Measurements from ENCODE around the gene DDX23.

Gene DDX23

GRCh38 chr12:48814262-48815125 lies 37.5 kb downstream of the DDX23 start:
- H3K4me3 ChIP-seq (ENCODE audit: extremely low read depth, insufficient read depth, low read length, poor library complexity, severe bottlenecking) = peak overlapping the region; percentile 70
- no peaks in the 10 kb centered on the region for H3K9me3 ChIP-seq (ENCODE audit: control insufficient read depth, low read length)
- WGBS, 2 experiments (ENCODE audit: insufficient coverage in 2 of 2) = 0 to 1% methylated on average over 50 to 65 of the region's 70 CpGs
- H3K27ac ChIP-seq (ENCODE audit: low read depth, low read length, severe bottlenecking) = peak overlapping the region; percentile 79
- H3K36me3 ChIP-seq (ENCODE audit: control insufficient read depth, insufficient read depth, low read length) = no peaks in the 10 kb centered on the region
- peaks cover 35% of the 10 kb centered on the region for H3K4me1 ChIP-seq (ENCODE audit: control insufficient read depth, insufficient read depth, low read length, poor library complexity, severe bottlenecking)

DNA sequence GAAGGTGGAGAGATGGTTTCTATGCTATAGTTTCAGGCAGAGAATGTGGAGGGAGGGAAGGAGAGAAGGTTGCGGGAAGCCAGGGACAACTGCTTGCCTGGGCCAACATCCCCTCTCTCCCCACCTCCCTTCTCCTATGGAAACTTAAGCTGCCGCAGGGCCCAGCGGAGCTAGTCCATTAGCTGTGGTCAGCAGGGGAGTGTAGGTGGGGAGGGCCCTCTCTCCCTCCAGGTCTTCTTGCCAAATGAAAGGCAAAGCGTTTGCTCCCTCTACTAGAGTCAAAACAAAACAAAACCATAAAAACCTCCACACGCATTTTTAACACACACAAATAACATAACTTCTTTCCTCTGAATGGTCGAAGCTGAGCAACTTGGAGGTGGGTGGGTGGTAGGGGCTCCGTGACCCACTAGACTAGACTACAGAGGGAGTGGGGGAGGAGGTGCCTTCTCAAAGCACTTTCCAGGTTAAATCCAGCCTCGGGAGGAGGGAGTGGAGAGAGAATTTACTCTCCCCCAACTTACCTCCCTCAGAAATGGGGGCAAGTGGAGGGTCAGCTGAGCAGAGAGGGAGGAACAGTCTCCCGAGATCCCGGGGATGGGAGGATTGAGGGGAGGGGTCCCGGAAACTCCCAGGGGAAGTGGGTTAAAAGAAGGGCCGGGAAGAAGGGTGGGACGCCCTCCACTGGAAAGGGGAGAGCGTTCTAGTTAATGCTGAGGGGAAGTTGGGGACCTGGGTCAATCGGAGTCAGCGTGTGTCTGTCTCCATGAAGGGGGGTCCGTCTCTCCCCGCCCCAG lies 38.3 kb downstream of the DDX23 start:
- H3K4me3 ChIP-seq (ENCODE audit: extremely low read depth, insufficient read depth, low read length, poor library complexity, severe bottlenecking) = peak overlapping the region; percentile 70
- 4% methylated on average over 9 to 10 of the region's 18 CpGs for WGBS, 2 experiments (ENCODE audit: insufficient coverage in 2 of 2)
- no peaks in the 10 kb centered on the region for H3K9me3 ChIP-seq (ENCODE audit: control insufficient read depth, low read length)
- no peak overlapping the region for H3K27ac ChIP-seq (ENCODE audit: low read depth, low read length, severe bottlenecking)
- H3K36me3 ChIP-seq (ENCODE audit: control insufficient read depth, insufficient read depth, low read length) = no peaks in the 10 kb centered on the region
- H3K4me1 ChIP-seq (ENCODE audit: control insufficient read depth, insufficient read depth, low read length, poor library complexity, severe bottlenecking) = peaks cover 35% of the 10 kb centered on the region

DNA sequence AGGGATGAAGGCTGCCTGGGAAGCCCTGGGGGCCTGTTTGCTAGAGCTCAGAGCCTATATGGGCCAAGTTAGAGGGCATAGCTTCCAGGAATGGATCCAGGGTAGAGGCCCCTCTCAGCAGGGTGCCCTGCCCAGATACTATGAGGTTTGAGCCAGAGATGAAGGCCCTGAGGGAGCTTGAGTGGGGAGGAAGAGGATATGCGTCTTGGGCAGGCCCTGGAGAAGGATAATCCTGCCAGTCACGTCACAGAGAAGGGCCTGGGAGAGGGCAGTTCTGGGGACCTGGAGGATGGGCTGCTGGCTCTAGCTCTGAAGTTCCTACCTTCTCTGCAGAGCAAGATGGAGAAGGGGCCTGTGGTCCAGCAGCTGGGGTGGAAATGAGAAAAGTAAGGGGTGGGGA lies 39.6 kb downstream of the DDX23 start:
- Histone ChIP-seq H3K4me3 (ENCODE audit: extremely low read depth, insufficient read depth, low read length, poor library complexity, severe bottlenecking) (no peak overlapping the region), H3K27ac (ENCODE audit: low read depth, low read length, severe bottlenecking) (no peak overlapping the region), H3K9me3 (ENCODE audit: control insufficient read depth, low read length) (no peaks in the 10 kb centered on the region), H3K4me1 (ENCODE audit: control insufficient read depth, insufficient read depth, low read length, poor library complexity, severe bottlenecking) (peaks cover 30% of the 10 kb centered on the region), H3K36me3 (ENCODE audit: control insufficient read depth, insufficient read depth, low read length) (no peaks in the 10 kb centered on the region)
- WGBS, 2 experiments (ENCODE audit: insufficient coverage in 2 of 2) = 55 to 66% methylated on average over 2 of the region's 2 CpGs

GRCh38 chr12:48811437-48812090 lies 40.4 kb downstream of the DDX23 start:
- Histone ChIP-seq H3K36me3 (ENCODE audit: control insufficient read depth, insufficient read depth, low read length) (no peaks in the 10 kb centered on the region), H3K9me3 (ENCODE audit: control insufficient read depth, low read length) (no peaks in the 10 kb centered on the region), H3K4me3 (ENCODE audit: extremely low read depth, insufficient read depth, low read length, poor library complexity, severe bottlenecking) (no peak overlapping the region), H3K4me1 (ENCODE audit: control insufficient read depth, insufficient read depth, low read length, poor library complexity, severe bottlenecking) (peaks cover 30% of the 10 kb centered on the region), H3K27ac (ENCODE audit: low read depth, low read length, severe bottlenecking) (peak overlapping the region; percentile 66)
- 83 to 89% methylated on average over 3 to 5 of the region's 5 CpGs for WGBS, 2 experiments (ENCODE audit: insufficient coverage in 2 of 2)

DNA sequence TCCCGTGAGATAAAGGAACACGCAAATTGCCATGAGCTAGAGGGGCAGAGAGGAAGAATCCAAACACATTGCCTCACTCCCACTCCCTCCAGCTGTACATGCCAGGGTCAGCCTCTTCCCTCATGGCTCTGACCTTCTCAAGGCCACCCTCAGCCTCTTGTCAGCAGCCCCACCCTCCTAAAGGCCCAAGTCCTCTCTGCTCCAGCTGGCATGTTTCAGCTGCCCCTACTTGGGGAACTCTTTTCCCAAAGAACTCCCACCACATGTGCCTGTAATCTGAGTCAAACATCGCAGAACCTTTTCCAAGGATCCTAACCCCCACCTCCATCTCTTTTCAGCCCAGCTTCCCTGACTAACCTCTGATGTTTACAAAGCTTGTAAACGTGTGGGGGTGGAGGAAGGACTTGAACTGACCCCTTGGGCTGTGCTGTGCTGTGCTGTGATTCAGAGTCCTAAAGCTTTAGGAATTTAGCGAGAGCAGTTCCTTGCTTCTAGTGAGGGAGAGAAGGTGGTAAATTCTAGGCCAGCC lies 41.0 kb downstream of the DDX23 start:
- Histone ChIP-seq H3K4me3 (ENCODE audit: extremely low read depth, insufficient read depth, low read length, poor library complexity, severe bottlenecking) (no peak overlapping the region), H3K4me1 (ENCODE audit: control insufficient read depth, insufficient read depth, low read length, poor library complexity, severe bottlenecking) (peaks cover 24% of the 10 kb centered on the region), H3K36me3 (ENCODE audit: control insufficient read depth, insufficient read depth, low read length) (no peaks in the 10 kb centered on the region), H3K27ac (ENCODE audit: low read depth, low read length, severe bottlenecking) (peak overlapping the region; percentile 66), H3K9me3 (ENCODE audit: control insufficient read depth, low read length) (no peaks in the 10 kb centered on the region)
- WGBS, 2 experiments (ENCODE audit: insufficient coverage in 2 of 2) = 60 to 93% methylated on average over 2 to 3 of the region's 5 CpGs

DNA sequence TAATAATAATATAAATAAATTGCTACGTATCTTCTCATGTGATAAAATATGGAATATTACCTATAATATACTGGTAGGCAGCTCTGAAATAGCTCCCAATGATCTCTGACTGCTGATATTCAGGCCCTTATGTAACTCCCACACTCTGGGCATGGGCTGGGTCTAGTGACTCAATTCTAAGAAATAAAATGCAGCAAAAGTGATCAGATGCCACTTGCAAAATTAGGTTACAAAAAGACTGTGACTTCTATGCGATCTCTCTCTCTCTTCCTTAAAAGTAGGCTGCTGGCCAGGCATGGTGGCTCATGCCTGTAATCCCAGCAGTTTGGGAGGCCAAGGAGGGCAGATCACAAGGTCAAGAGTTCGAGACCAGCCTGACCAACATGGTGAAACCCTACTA lies 44.0 kb downstream of the DDX23 start:
- no peak overlapping the region for H3K27ac ChIP-seq (ENCODE audit: low read depth, low read length, severe bottlenecking)
- H3K9me3 ChIP-seq (ENCODE audit: control insufficient read depth, low read length) = no peaks in the 10 kb centered on the region
- peaks cover 15% of the 10 kb centered on the region for H3K4me1 ChIP-seq (ENCODE audit: control insufficient read depth, insufficient read depth, low read length, poor library complexity, severe bottlenecking)
- WGBS, 2 experiments (ENCODE audit: insufficient coverage in 2 of 2) = 74 to 92% methylated on average over 2 of the region's 3 CpGs
- H3K36me3 ChIP-seq (ENCODE audit: control insufficient read depth, insufficient read depth, low read length) = no peaks in the 10 kb centered on the region
- H3K4me3 ChIP-seq (ENCODE audit: extremely low read depth, insufficient read depth, low read length, poor library complexity, severe bottlenecking) = no peak overlapping the region

DNA sequence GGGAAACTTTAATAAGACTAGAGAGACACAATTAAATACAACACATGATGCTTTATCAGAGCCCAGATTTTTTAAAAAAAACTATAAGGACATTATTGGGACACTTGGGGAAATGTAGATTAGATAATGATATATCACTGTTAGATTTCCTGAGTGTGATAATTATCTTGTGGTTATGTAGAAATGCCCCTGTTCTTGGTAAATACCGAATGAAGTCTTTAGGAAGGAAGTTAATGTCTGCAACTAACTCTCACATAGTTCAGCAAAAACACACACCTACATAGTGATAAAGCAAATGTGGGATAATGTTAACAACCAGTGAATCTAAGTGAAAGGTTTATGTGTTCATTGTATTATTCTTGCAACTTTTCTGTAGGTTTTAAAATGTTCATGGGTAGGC lies 48.3 kb downstream of the DDX23 start:
- Histone ChIP-seq H3K27ac (ENCODE audit: low read depth, low read length, severe bottlenecking) (no peak overlapping the region), H3K4me3 (ENCODE audit: extremely low read depth, insufficient read depth, low read length, poor library complexity, severe bottlenecking) (no peak overlapping the region), H3K36me3 (ENCODE audit: control insufficient read depth, insufficient read depth, low read length) (no peaks in the 10 kb centered on the region), H3K9me3 (ENCODE audit: control insufficient read depth, low read length) (no peaks in the 10 kb centered on the region), H3K4me1 (ENCODE audit: control insufficient read depth, insufficient read depth, low read length, poor library complexity, severe bottlenecking) (no peaks in the 10 kb centered on the region)
- WGBS, 2 experiments (ENCODE audit: insufficient coverage in 2 of 2) = no CpG with 5 or more reads among the region's 1 CpG

- WGBS, 2 experiments (ENCODE audit: insufficient coverage in 2 of 2) = 90% methylated on average over 11 to 14 of the region's 14 CpGs
- Histone ChIP-seq H3K9me3 (ENCODE audit: control insufficient read depth, low read length) (no peaks in the 10 kb centered on the region), H3K4me1 (ENCODE audit: control insufficient read depth, insufficient read depth, low read length, poor library complexity, severe bottlenecking) (no peaks in the 10 kb centered on the region), H3K4me3 (ENCODE audit: extremely low read depth, insufficient read depth, low read length, poor library complexity, severe bottlenecking) (no peak overlapping the region), H3K27ac (ENCODE audit: low read depth, low read length, severe bottlenecking) (peak overlapping the region; percentile 23), H3K36me3 (ENCODE audit: control insufficient read depth, insufficient read depth, low read length) (no peaks in the 10 kb centered on the region)
Measured at GRCh38 chr12:48800971-48801370, 51.0 kb downstream of the DDX23 start.

- WGBS, 2 experiments (ENCODE audit: insufficient coverage in 2 of 2) = 92 to 96% methylated on average over 12 to 14 of the region's 14 CpGs
- Histone ChIP-seq H3K4me3 (ENCODE audit: extremely low read depth, insufficient read depth, low read length, poor library complexity, severe bottlenecking) (no peak overlapping the region), H3K9me3 (ENCODE audit: control insufficient read depth, low read length) (no peaks in the 10 kb centered on the region), H3K27ac (ENCODE audit: low read depth, low read length, severe bottlenecking) (no peak overlapping the region), H3K4me1 (ENCODE audit: control insufficient read depth, insufficient read depth, low read length, poor library complexity, severe bottlenecking) (no peaks in the 10 kb centered on the region), H3K36me3 (ENCODE audit: control insufficient read depth, insufficient read depth, low read length) (no peaks in the 10 kb centered on the region)
Measured at GRCh38 chr12:48800457-48800856, 51.5 kb downstream of the DDX23 start.

GRCh38 chr12:48796976-48797375 lies 55.0 kb downstream of the DDX23 start:
- no peaks in the 10 kb centered on the region for H3K36me3 ChIP-seq (ENCODE audit: control insufficient read depth, insufficient read depth, low read length)
- H3K4me1 ChIP-seq (ENCODE audit: control insufficient read depth, insufficient read depth, low read length, poor library complexity, severe bottlenecking) = no peaks in the 10 kb centered on the region
- no peak overlapping the region for H3K27ac ChIP-seq (ENCODE audit: low read depth, low read length, severe bottlenecking)
- no peak overlapping the region for H3K4me3 ChIP-seq (ENCODE audit: extremely low read depth, insufficient read depth, low read length, poor library complexity, severe bottlenecking)
- no peaks in the 10 kb centered on the region for H3K9me3 ChIP-seq (ENCODE audit: control insufficient read depth, low read length)
- WGBS, 2 experiments (ENCODE audit: insufficient coverage in 2 of 2) = 62 to 67% methylated on average over 3 of the region's 3 CpGs
